H9 (cell line): Measurements from ENCODE around the gene KRTAP5-7. TPM values are rescaled to one million over a fixed set of nuclear protein-coding genes. Genes with fewer than 3 reads are reported as not detected.

Experiments used
- DNase-seq: peaks from one replicate; pipeline ENCODE4 v3.0.0-alpha.2; 2017
- H2AFZ ChIP-seq: one replicate; pipeline ENCODE4 v1.6.1; 2013; ENCODE audit warnings: mild to moderate bottlenecking, low read length, control low read depth, moderate library complexity
- H2AK5ac ChIP-seq: 2 replicates; pipeline ENCODE4 v1.6.1; 2013; ENCODE audit warnings: low read length, control low read depth, mixed read lengths; ENCODE audit not compliant: insufficient read length
- H2BK120ac ChIP-seq: one replicate; pipeline ENCODE4 v1.6.1; 2013; ENCODE audit warnings: low read depth, mild to moderate bottlenecking, low read length, control low read depth, inconsistent platforms; ENCODE audit not compliant: poor library complexity, severe bottlenecking
- H2BK12ac ChIP-seq: 2 replicates; pipeline ENCODE4 v1.6.1; 2013; ENCODE audit warnings: low read length, control low read depth, mixed read lengths, low read depth; ENCODE audit not compliant: insufficient read length
- H2BK15ac ChIP-seq: 2 replicates; pipeline ENCODE4 v1.6.1; 2013; ENCODE audit warnings: low read depth, low read length, control low read depth
- H2BK20ac ChIP-seq: one replicate; pipeline ENCODE4 v1.6.1; 2013; ENCODE audit warnings: low read depth, mild to moderate bottlenecking, low read length, control low read depth, inconsistent platforms; ENCODE audit not compliant: poor library complexity, severe bottlenecking
- H2BK5ac ChIP-seq: 2 replicates; pipeline ENCODE4 v1.6.1; 2013; ENCODE audit warnings: low read length, control low read depth, mixed read lengths; ENCODE audit not compliant: insufficient read length
- H3K14ac ChIP-seq: 2 replicates; pipeline ENCODE4 v1.6.1; 2013; ENCODE audit warnings: low read length, control low read depth; ENCODE audit not compliant: insufficient read depth
- H3K18ac ChIP-seq: 2 replicates; pipeline ENCODE4 v1.6.1; 2013; ENCODE audit warnings: low read depth, mild to moderate bottlenecking, mixed read lengths, low read length, control low read depth; ENCODE audit not compliant: insufficient read length
- H3K23ac ChIP-seq: 2 replicates; pipeline ENCODE4 v1.6.1; 2013; ENCODE audit warnings: low read length, control low read depth, mixed read lengths, low read depth; ENCODE audit not compliant: insufficient read length
- H3K23me2 ChIP-seq: 2 replicates; pipeline ENCODE4 v1.6.1; 2013; ENCODE audit warnings: low read depth, mild to moderate bottlenecking, mixed read lengths, low read length, control low read depth; ENCODE audit not compliant: insufficient read length, poor library complexity, severe bottlenecking
- H3K27ac ChIP-seq: 2 replicates; pipeline ENCODE4 v1.5.1; 2013; ENCODE audit warnings: low read length, control low read depth, mixed read lengths, low read depth; ENCODE audit not compliant: insufficient read length
- H3K27me3 ChIP-seq: 2 replicates; pipeline ENCODE4 v1.6.1; 2013; ENCODE audit warnings: low read length, control low read depth, inconsistent platforms; ENCODE audit not compliant: insufficient read depth
- H3K4ac ChIP-seq: 2 replicates; pipeline ENCODE4 v1.6.1; 2013; ENCODE audit warnings: low read depth, mild to moderate bottlenecking, control low read depth, inconsistent platforms, low read length, moderate library complexity
- H3K4me1 ChIP-seq: 2 replicates; pipeline ENCODE4 v1.6.1; 2013; ENCODE audit warnings: low read length, control low read depth, inconsistent platforms; ENCODE audit not compliant: insufficient read depth
- H3K4me2 ChIP-seq: 2 replicates; pipeline ENCODE4 v1.6.1; 2013; ENCODE audit warnings: low read length, control low read depth, mixed read lengths; ENCODE audit not compliant: insufficient read length, insufficient read depth
- H3K56ac ChIP-seq: 2 replicates; pipeline ENCODE4 v1.6.1; 2013; ENCODE audit warnings: low read depth, mild to moderate bottlenecking, mixed read lengths, low read length, control low read depth; ENCODE audit not compliant: insufficient read length
- H3K79me1 ChIP-seq: 2 replicates; pipeline ENCODE4 v1.6.1; 2013; ENCODE audit warnings: low read depth, mild to moderate bottlenecking, moderate library complexity, low read length, control low read depth, inconsistent platforms; ENCODE audit not compliant: insufficient read depth, poor library complexity, severe bottlenecking
- H3K79me2 ChIP-seq: 2 replicates; pipeline ENCODE4 v1.6.1; 2013; ENCODE audit warnings: low read length, control low read depth, inconsistent platforms; ENCODE audit not compliant: insufficient read depth
- H3K9ac ChIP-seq: 2 replicates; pipeline ENCODE4 v1.6.1; 2013; ENCODE audit warnings: low read length, control low read depth, mixed read lengths; ENCODE audit not compliant: insufficient read length; ENCODE audit errors: extremely low read depth
- H3K9me3 ChIP-seq: one replicate; pipeline ENCODE4 v1.6.1; 2013; ENCODE audit warnings: low read depth, low read length, inconsistent platforms; ENCODE audit not compliant: control insufficient read depth
- H3T11ph ChIP-seq: one replicate; pipeline ENCODE4 v1.6.1; 2013; ENCODE audit warnings: mild to moderate bottlenecking, low read length, control low read depth, inconsistent platforms
- H4K20me1 ChIP-seq: one replicate; pipeline ENCODE4 v1.6.1; 2013; ENCODE audit not compliant: control insufficient read depth, insufficient read length, insufficient read depth
- H4K5ac ChIP-seq: 2 replicates; pipeline ENCODE4 v1.6.1; 2013; ENCODE audit warnings: low read depth, mild to moderate bottlenecking, mixed read lengths, low read length, control low read depth; ENCODE audit not compliant: insufficient read length
- H4K8ac ChIP-seq: replicated peaks from 2 replicates; pipeline ENCODE4 v1.6.1; 2013; ENCODE audit warnings: low read length, control low read depth, mixed read lengths, low read depth; ENCODE audit not compliant: insufficient read length
- H4K91ac ChIP-seq: 2 replicates; pipeline ENCODE4 v1.6.1; 2013; ENCODE audit warnings: low read depth, mild to moderate bottlenecking, moderate library complexity, mixed read lengths, low read length, control low read depth; ENCODE audit not compliant: insufficient read length
- H3K27ac Mint-ChIP-seq, 3 experiments: 2 replicates in 2 of 3; 3 replicates in 1 of 3; pipeline ENCODE4 v1.8.0; 2020 to 2021; ENCODE audit warnings: mixed read lengths in 3 of 3, mild to moderate bottlenecking in 1 of 3, moderate library complexity in 1 of 3
- H3K27me3 Mint-ChIP-seq: 2 replicates; pipeline ENCODE4 v1.8.0; 2021; ENCODE audit warnings: low read depth, mild to moderate bottlenecking, moderate library complexity, mixed read lengths
- H3K36me3 Mint-ChIP-seq, 3 experiments: 2 replicates in 2 of 3; 3 replicates in 1 of 3; pipeline ENCODE4 v1.8.0; 2020 to 2021; ENCODE audit warnings: low read depth in 3 of 3, mixed read lengths in 3 of 3; ENCODE audit not compliant: insufficient read depth in 1 of 3
- H3K4me1 Mint-ChIP-seq, 2 experiments: 2 replicates each; pipeline ENCODE4 v1.8.0; 2020; ENCODE audit warnings: mixed read lengths in 2 of 2
- H3K4me3 Mint-ChIP-seq, 2 experiments: 2 replicates in 1 of 2; 3 replicates in 1 of 2; pipeline ENCODE4 v1.8.0; 2020 to 2021; ENCODE audit warnings: mild to moderate bottlenecking in 2 of 2, mixed read lengths in 2 of 2, moderate library complexity in 1 of 2
- H3K9me3 Mint-ChIP-seq, 2 experiments: 2 replicates in 1 of 2; 3 replicates in 1 of 2; pipeline ENCODE4 v1.8.0; 2020; ENCODE audit warnings: mild to moderate bottlenecking in 2 of 2, mixed read lengths in 2 of 2, moderate library complexity in 1 of 2
- CTCF ChIP-seq: fragments of 200-600 bp; sonication (generic); conservative IDR thresholded peaks from 3 replicates; pipeline ENCODE4 v1.8.0; 2021; ENCODE audit warnings: antibody characterized with exemption, mild to moderate bottlenecking
- WGBS: extraction: QIAGEN DNeasy Blood & Tissue Kit; methylation state at CpG from one replicate; pipeline ENCODE4 v1.1.7; 2013; ENCODE audit warnings: missing lambda C conversion rate, low lambda C conversion rate, mixed read lengths; ENCODE audit not compliant: insufficient read length; ENCODE audit errors: extremely low coverage; 5-methylcytosine and 5-hydroxymethylcytosine counted together
- total RNA-seq: library from RNA; stranded (reverse); gene quantifications from 2 replicates; pipeline ENCODE4 v1.2.1, GENCODE V29; 2021

KRTAP5-7 gene
- total RNA-seq, 1 experiment from 2014 or later, result not detected

GRCh38 chr11:71543866-71544265 lies 16.8 kb downstream of the KRTAP5-7 start:
- H2BK5ac ChIP-seq, result no peak overlapping the region
- Mint-ChIP-seq H3K4me1 (peaks cover 27 to 28% of the 10 kb centered on the region in 2 experiments), H3K9me3 (peaks cover 14 to 16% of the 10 kb centered on the region in 2 experiments), H3K27ac (no peak overlapping the region), H3K36me3 (peaks cover 5 to 25% (median 12%) of the 10 kb centered on the region in 3 experiments; a peak in 6 of 7 replicates), H3K27me3 (peaks cover 45% of the 10 kb centered on the region), H3K4me3 (no peak overlapping the region)
- no peak overlapping the region for H2BK120ac ChIP-seq
- H3K23me2 ChIP-seq, result no peaks in the 10 kb centered on the region
- H3K27me3 ChIP-seq, result no peaks in the 10 kb centered on the region
- no peak overlapping the region for H3T11ph ChIP-seq
- DNase-seq, result no peak
- no peak overlapping the region for H2BK15ac ChIP-seq
- no peak overlapping the region for H3K9ac ChIP-seq
- no peak overlapping the region for H3K4me2 ChIP-seq
- no peak overlapping the region for H3K18ac ChIP-seq
- H3K14ac ChIP-seq, result no peak overlapping the region
- no CpG with 5 or more reads among the region's 8 CpGs for WGBS
- no peak overlapping the region for H3K27ac ChIP-seq
- no peak overlapping the region for H3K4ac ChIP-seq
- no peak overlapping the region for H4K8ac ChIP-seq
- no peak overlapping the region for H3K56ac ChIP-seq
- H2AK5ac ChIP-seq, result no peak overlapping the region
- H4K91ac ChIP-seq, result no peak overlapping the region
- no peaks in the 10 kb centered on the region for H4K20me1 ChIP-seq
- H2AFZ ChIP-seq, result no peak overlapping the region
- no peak overlapping the region for H2BK20ac ChIP-seq
- H3K9me3 ChIP-seq, result no peaks in the 10 kb centered on the region
- no peaks in the 10 kb centered on the region for H3K4me1 ChIP-seq
- H4K5ac ChIP-seq, result no peak overlapping the region
- no peak overlapping the region for H3K23ac ChIP-seq
- TF ChIP-seq CTCF, result no peak
- no peak overlapping the region for H2BK12ac ChIP-seq
- no peaks in the 10 kb centered on the region for H3K79me2 ChIP-seq
- H3K79me1 ChIP-seq, result no peaks in the 10 kb centered on the region
